Calu3 (cell line): ENCODE measurements around the gene RAB4A. TPM values are rescaled to one million over a fixed set of nuclear protein-coding genes. Genes with fewer than 3 reads are reported as not detected.

Experiments
- BruUV-seq: library from RNA; stranded (reverse); fragments of 400-500 nt; replicated peaks from 2 replicates; lab custom pipeline; 2021; lab: Mats Ljungman, UMichigan
- CTCF ChIA-PET: fragments of 300-600 bp; sonication (Branson Sonifier 250); formaldehyde crosslinking; loops from one replicate; lab custom pipeline; 2022; ENCODE audit warnings: antibody characterized with exemption; lab: Charles Lee
- DNase-seq: peaks from one replicate; pipeline ENCODE4 v3.0.0; 2022
- H3K27ac Mint-ChIP-seq: one replicate; pipeline ENCODE4 v1.8.0; 2022; ENCODE audit warnings: mixed read lengths; ENCODE audit not compliant: unreplicated experiment
- H3K27me3 Mint-ChIP-seq: one replicate; pipeline ENCODE4 v1.8.0; 2022; ENCODE audit warnings: mixed read lengths; ENCODE audit not compliant: unreplicated experiment
- H3K36me3 Mint-ChIP-seq: one replicate; pipeline ENCODE4 v1.8.0; 2022; ENCODE audit warnings: mild to moderate bottlenecking, moderate library complexity, mixed read lengths; ENCODE audit not compliant: insufficient read depth, unreplicated experiment
- H3K4me1 Mint-ChIP-seq: one replicate; pipeline ENCODE4 v1.8.0; 2022; ENCODE audit warnings: mild to moderate bottlenecking, low read depth, mixed read lengths; ENCODE audit not compliant: unreplicated experiment
- H3K4me3 Mint-ChIP-seq: one replicate; pipeline ENCODE4 v1.8.0; 2022; ENCODE audit warnings: mild to moderate bottlenecking, low read depth, moderate library complexity, mixed read lengths; ENCODE audit not compliant: unreplicated experiment
- H3K9me3 Mint-ChIP-seq: one replicate; pipeline ENCODE4 v1.8.0; 2022; ENCODE audit warnings: low read depth, mixed read lengths; ENCODE audit not compliant: unreplicated experiment
- CTCF ChIP-seq: fragments of 200-600 bp; IDR thresholded peaks from one replicate; pipeline ENCODE4 v1.8.0; 2022; ENCODE audit warnings: antibody characterized with exemption; ENCODE audit not compliant: unreplicated experiment
- intact Hi-C: fragments of 100-400 bp; cut with micrococcal nuclease; formaldehyde crosslinking; loops from one replicate; pipeline ENCODE4 v1.10.0; 2022; ENCODE audit not compliant: unreplicated experiment
- total RNA-seq: library from RNA; stranded (reverse); gene quantifications from 2 replicates; pipeline ENCODE4 v1.2.3, GENCODE V29; 2022

The RAB4A gene
- total RNA-seq, 1 experiment from 2014 or later: 78.7 TPM

DNA sequence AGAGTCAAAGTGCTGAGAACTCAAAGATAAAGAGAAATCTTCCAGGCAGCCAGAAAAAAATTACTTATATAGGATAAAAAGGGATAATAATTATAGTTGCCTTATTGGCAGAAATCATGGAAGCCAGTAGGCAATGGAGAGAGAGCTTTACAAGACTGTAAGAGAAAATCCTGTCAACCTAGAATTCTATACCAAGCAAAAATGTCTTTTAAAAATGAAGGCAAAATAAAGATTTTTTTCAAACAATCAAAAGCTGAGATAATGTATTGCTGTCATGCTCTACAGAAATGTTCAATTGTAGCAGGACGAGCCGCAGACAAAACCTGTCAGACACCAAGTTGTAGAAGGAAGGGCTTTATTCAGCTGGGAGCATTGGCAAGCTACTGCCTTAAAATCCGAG lies 26.8 kb upstream of the RAB4A start:
- TF ChIP-seq CTCF: no peak
- no peaks in the 10 kb centered on the region for H3K27me3 Mint-ChIP-seq
- CTCF ChIA-PET: no interaction called here
- no peaks in the 10 kb centered on the region for H3K9me3 Mint-ChIP-seq
- DNase-seq: no peak
- peaks cover 7% of the 10 kb centered on the region for H3K4me1 Mint-ChIP-seq
- intact Hi-C loops: no loop called here
- H3K4me3 Mint-ChIP-seq: no peak overlapping the region
- H3K27ac Mint-ChIP-seq: no peak overlapping the region
- BruUV-seq: no TSS peak
- H3K36me3 Mint-ChIP-seq: no peaks in the 10 kb centered on the region

- intact Hi-C loops: no loop called here
- CTCF ChIA-PET: no interaction called here
- TF ChIP-seq CTCF: no peak
- no peaks in the 10 kb centered on the region for H3K36me3 Mint-ChIP-seq
- H3K4me3 Mint-ChIP-seq: no peak overlapping the region
- H3K27me3 Mint-ChIP-seq: no peaks in the 10 kb centered on the region
- no TSS peak for BruUV-seq
- DNase-seq: no peak
- H3K9me3 Mint-ChIP-seq: no peaks in the 10 kb centered on the region
- H3K27ac Mint-ChIP-seq: no peak overlapping the region
- H3K4me1 Mint-ChIP-seq: peaks cover 23% of the 10 kb centered on the region
Measured at GRCh38 chr1:229247871-229248270, 23.0 kb upstream of the RAB4A start.

DNA sequence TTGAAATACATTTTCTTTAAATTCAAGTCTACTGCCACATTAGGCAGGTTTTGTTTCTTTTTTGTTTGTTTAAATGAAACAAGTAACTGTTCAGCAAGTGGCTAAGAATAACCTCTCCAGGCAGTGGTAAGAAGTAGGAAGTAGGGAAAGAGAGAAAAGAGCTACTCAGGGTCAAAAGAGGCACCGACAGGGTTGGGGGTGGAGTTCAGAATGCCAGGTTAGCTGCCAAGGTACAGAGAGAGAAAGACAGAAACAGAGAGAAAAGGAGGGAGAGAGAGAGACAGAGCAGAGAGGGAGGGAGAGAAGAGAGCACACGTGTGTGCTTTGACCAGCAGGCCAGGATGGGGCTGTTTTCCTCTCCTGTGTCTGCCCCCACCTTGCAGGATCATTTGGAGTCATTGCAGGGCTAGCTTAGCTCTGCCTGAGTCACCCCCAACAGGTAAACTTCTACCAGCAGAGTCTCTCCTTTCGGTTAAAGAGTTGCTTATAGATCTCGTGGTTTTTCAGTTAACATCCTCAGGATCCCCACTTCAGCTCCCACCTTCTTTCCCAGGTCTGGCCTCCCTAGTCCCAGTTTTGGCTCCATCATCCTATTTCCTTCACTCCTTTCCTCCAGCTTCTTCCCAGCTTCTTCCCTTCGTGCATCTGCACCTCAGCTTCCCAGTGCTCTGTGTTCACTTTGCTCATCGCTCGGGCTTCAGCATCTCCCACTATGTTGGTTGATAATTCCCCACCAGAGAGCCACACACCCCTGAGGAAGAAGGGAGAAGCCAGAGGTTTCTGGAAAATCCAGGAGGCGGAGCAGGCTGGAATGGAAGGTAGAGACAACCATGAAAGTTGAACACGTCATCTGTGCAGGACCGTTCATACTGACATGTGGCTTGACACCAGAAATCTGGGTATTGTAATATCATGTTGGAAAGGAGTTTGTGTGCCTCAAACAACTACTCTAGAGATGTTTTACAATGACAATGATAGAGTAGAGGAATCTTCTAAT lies 21.8 kb upstream of the RAB4A start:
- H3K27ac Mint-ChIP-seq: no peak overlapping the region
- no peaks in the 10 kb centered on the region for H3K27me3 Mint-ChIP-seq
- DNase-seq: no peak
- H3K4me1 Mint-ChIP-seq: peaks cover 31% of the 10 kb centered on the region
- no peak overlapping the region for H3K4me3 Mint-ChIP-seq
- no peaks in the 10 kb centered on the region for H3K36me3 Mint-ChIP-seq
- no peak for TF ChIP-seq CTCF
- intact Hi-C loops: no loop called here
- no peaks in the 10 kb centered on the region for H3K9me3 Mint-ChIP-seq
- CTCF ChIA-PET: interaction anchor here (0.6 kb wide), 2 partner anchors 182 to 281 kb away, joined by 3 read pairs; no protein-coding TSS in a partner anchor
- no TSS peak for BruUV-seq

GRCh38 chr1:229249854-229250644 lies 20.9 kb upstream of the RAB4A start:
- Mint-ChIP-seq H3K4me3 (no peak overlapping the region), H3K4me1 (peaks cover 36% of the 10 kb centered on the region), H3K27me3 (no peaks in the 10 kb centered on the region), H3K27ac (no peak overlapping the region), H3K9me3 (no peaks in the 10 kb centered on the region), H3K36me3 (no peaks in the 10 kb centered on the region)
- intact Hi-C loops: no loop called here
- DNase-seq: no peak
- BruUV-seq: no TSS peak
- CTCF ChIA-PET: no interaction called here
- no peak for TF ChIP-seq CTCF
